ENCODE results near the gene PAM. TPM values are rescaled to one million over a fixed set of nuclear protein-coding genes. Genes with fewer than 3 reads are reported as not detected.

The PAM gene
- total and polyA plus RNA-seq, 4 donors: 8.2 to 27.5 (median 13.7) TPM

- Histone ChIP-seq H3K27ac (ENCODE audit: low read depth in 1 of 2, low read length in 2 of 2) (no peak overlapping the region), H3K9me3 (ENCODE audit: control insufficient read depth in 4 of 4, low read length in 3 of 4) (no peaks in the 10 kb centered on the region), H3K36me3 (ENCODE audit: control insufficient read depth in 4 of 4, insufficient read depth in 3 of 4, low read depth in 1 of 4, low read length in 3 of 4) (no peaks in the 10 kb centered on the region), H3K9ac (ENCODE audit: low read depth in 1 of 2, low read length in 2 of 2) (no peak overlapping the region), H3K27me3 (ENCODE audit: control insufficient read depth in 4 of 4, insufficient read depth in 4 of 4, low read length in 3 of 4) (no peaks in the 10 kb centered on the region), H3K4me3 (ENCODE audit: low read depth in 1 of 3, low read length in 3 of 3) (no peak overlapping the region), H3K4me1 (ENCODE audit: control insufficient read depth in 4 of 4, insufficient read depth in 4 of 4, low read length in 3 of 4) (peaks cover 3 to 29% (median 21%) of the 10 kb centered on the region in 4 donors)
- DNase-seq (ENCODE audit: low spot score): no peak
- WGBS: 25% methylated on average over 2 of the region's 2 CpGs
- TF ChIP-seq HNF4A (conservative IDR thresholded peaks at IDR 0.05): peak in 1 of 2 donors; percentile 14
- TF ChIP-seq, protein P1, sequence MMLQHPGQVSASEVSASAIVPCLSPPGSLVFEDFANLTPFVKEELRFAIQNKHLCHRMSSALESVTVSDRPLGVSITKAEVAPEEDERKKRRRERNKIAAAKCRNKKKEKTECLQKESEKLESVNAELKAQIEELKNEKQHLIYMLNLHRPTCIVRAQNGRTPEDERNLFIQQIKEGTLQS (IDR thresholded peaks at IDR 0.05): peak; percentile 61
- TF ChIP-seq RAD21 (IDR thresholded peaks at IDR 0.05): no peak
Observed at GRCh38 chr5:102799017-102799416, 43.9 kb downstream of the PAM start.

GRCh38 chr5:102800427-102800826 is 45.3 kb downstream of the PAM start:
- no peak overlapping the region for H3K9ac ChIP-seq (ENCODE audit: low read depth in 1 of 2, low read length in 2 of 2)
- WGBS: 92% methylated on average over 2 of the region's 2 CpGs
- TF ChIP-seq, protein P2, sequence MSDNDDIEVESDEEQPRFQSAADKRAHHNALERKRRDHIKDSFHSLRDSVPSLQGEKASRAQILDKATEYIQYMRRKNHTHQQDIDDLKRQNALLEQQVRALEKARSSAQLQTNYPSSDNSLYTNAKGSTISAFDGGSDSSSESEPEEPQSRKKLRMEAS (IDR thresholded peaks at IDR 0.05): no peak

DNA sequence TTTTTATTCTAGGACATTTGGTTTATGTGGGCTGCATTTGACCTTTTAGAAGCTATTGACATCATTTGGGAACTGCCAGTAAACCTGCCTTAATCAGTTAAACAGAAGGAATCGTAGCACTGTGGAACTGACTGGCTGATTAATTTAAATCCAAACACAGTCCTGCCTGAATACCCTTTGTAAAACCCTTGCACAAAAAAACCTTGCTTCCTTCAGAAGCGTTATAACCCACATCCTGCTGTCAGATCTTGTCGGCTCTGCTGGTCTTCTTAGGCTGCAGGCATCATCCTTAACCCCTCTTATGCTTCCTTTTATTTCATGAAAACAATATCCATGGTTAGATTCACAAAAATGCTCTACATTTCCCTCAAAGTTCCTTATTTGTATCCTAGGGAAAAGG is 46.3 kb downstream of the PAM start:
- H3K27ac ChIP-seq (ENCODE audit: low read depth in 1 of 2, low read length in 2 of 2): no peak overlapping the region
- no peak overlapping the region for H3K4me3 ChIP-seq (ENCODE audit: low read depth in 1 of 3, low read length in 3 of 3)
- H3K4me1 ChIP-seq (ENCODE audit: control insufficient read depth in 4 of 4, insufficient read depth in 4 of 4, low read length in 3 of 4): peaks cover 0 to 11% (median 10%) of the 10 kb centered on the region in 4 donors
- no peaks in the 10 kb centered on the region for H3K9me3 ChIP-seq (ENCODE audit: control insufficient read depth in 4 of 4, low read length in 3 of 4)
- no peaks in the 10 kb centered on the region for H3K27me3 ChIP-seq (ENCODE audit: control insufficient read depth in 4 of 4, insufficient read depth in 4 of 4, low read length in 3 of 4)
- H3K36me3 ChIP-seq (ENCODE audit: control insufficient read depth in 4 of 4, insufficient read depth in 3 of 4, low read depth in 1 of 4, low read length in 3 of 4): no peaks in the 10 kb centered on the region
- TF ChIP-seq, protein P1 (IDR thresholded peaks at IDR 0.05): no peak
- TF ChIP-seq YY1 (IDR thresholded peaks at IDR 0.05) (no peak), HNF4A (conservative IDR thresholded peaks at IDR 0.05) (no peak), EGR1 (IDR thresholded peaks at IDR 0.05; ENCODE audit: low read depth in 2 of 2) (no peak)
- 70% methylated on average over 3 of the region's 3 CpGs for WGBS
- no peak overlapping the region for H3K9ac ChIP-seq (ENCODE audit: low read depth in 1 of 2, low read length in 2 of 2)
- DNase-seq (ENCODE audit: low spot score): no peak

More at GRCh38 chr5:102800427-102800826, 45.3 kb downstream of the PAM start:
- DNase-seq (ENCODE audit: low spot score): no peak
- H3K4me1 ChIP-seq (ENCODE audit: control insufficient read depth in 4 of 4, insufficient read depth in 4 of 4, low read length in 3 of 4): peaks cover 0 to 17% (median 14%) of the 10 kb centered on the region in 4 donors
- H3K9me3 ChIP-seq (ENCODE audit: control insufficient read depth in 4 of 4, low read length in 3 of 4): no peaks in the 10 kb centered on the region
- H3K36me3 ChIP-seq (ENCODE audit: control insufficient read depth in 4 of 4, insufficient read depth in 3 of 4, low read depth in 1 of 4, low read length in 3 of 4): no peaks in the 10 kb centered on the region
- no peak overlapping the region for H3K4me3 ChIP-seq (ENCODE audit: low read depth in 1 of 3, low read length in 3 of 3)
- no peaks in the 10 kb centered on the region for H3K27me3 ChIP-seq (ENCODE audit: control insufficient read depth in 4 of 4, insufficient read depth in 4 of 4, low read length in 3 of 4)
- no peak overlapping the region for H3K27ac ChIP-seq (ENCODE audit: low read depth in 1 of 2, low read length in 2 of 2)

GRCh38 chr5:102802708-102803458 is 47.8 kb downstream of the PAM start:
- H3K27ac ChIP-seq (ENCODE audit: low read depth in 1 of 2, low read length in 2 of 2): no peak overlapping the region
- no peaks in the 10 kb centered on the region for H3K27me3 ChIP-seq (ENCODE audit: control insufficient read depth in 4 of 4, insufficient read depth in 4 of 4, low read length in 3 of 4)
- no peak for DNase-seq (ENCODE audit: low spot score)
- 90% methylated on average over 6 of the region's 6 CpGs for WGBS
- TF ChIP-seq JUND (IDR thresholded peaks at IDR 0.05) (no peak), TAF1 (conservative IDR thresholded peaks at IDR 0.05) (no peak), HNF4A (conservative IDR thresholded peaks at IDR 0.05) (no peak), RAD21 (IDR thresholded peaks at IDR 0.05) (no peak), FOXA2 (IDR thresholded peaks at IDR 0.05) (no peak), CTCF (IDR thresholded peaks at IDR 0.05; ENCODE audit: low read depth, low read length, missing input control) (no peak), FOXA1 (IDR thresholded peaks at IDR 0.05) (no peak), HNF4G (IDR thresholded peaks at IDR 0.05) (no peak), GABPA (IDR thresholded peaks at IDR 0.05 in 1 of 2, conservative IDR thresholded peaks at IDR 0.05 in 1 of 2) (no peak), REST (IDR thresholded peaks at IDR 0.05) (no peak), YY1 (IDR thresholded peaks at IDR 0.05) (no peak)
- TF ChIP-seq, protein P1 (IDR thresholded peaks at IDR 0.05): no peak
- no peaks in the 10 kb centered on the region for H3K9me3 ChIP-seq (ENCODE audit: control insufficient read depth in 4 of 4, low read length in 3 of 4)
- no peak overlapping the region for H3K9ac ChIP-seq (ENCODE audit: low read depth in 1 of 2, low read length in 2 of 2)
- H3K36me3 ChIP-seq (ENCODE audit: control insufficient read depth in 4 of 4, insufficient read depth in 3 of 4, low read depth in 1 of 4, low read length in 3 of 4): no peaks in the 10 kb centered on the region
- peaks cover 0 to 4% (median 0%) of the 10 kb centered on the region in 4 donors for H3K4me1 ChIP-seq (ENCODE audit: control insufficient read depth in 4 of 4, insufficient read depth in 4 of 4, low read length in 3 of 4)
- H3K4me3 ChIP-seq (ENCODE audit: low read depth in 1 of 3, low read length in 3 of 3): no peak overlapping the region
